K562 (cell line): ENCODE results near the gene TRAPPC2B. TPM values are rescaled to one million over a fixed set of nuclear protein-coding genes. Genes with fewer than 3 reads are reported as not detected.
A peak's percentile ranks its signal among the peaks of the same experiment; 100 is the strongest.

Source experiments
- BDP1 ChIP-seq: IDR thresholded peaks from 3 replicates; pipeline ENCODE4 v1.6.1; 2011; ENCODE audit not compliant: insufficient read length, insufficient read depth
- BMI1 ChIP-seq: fragments of 150-350 bp; IDR thresholded peaks from 2 replicates; pipeline ENCODE4 v1.6.1; 2014; ENCODE audit warnings: low read length
- CC2D1A ChIP-seq: fragments of 450-650 bp; IDR thresholded peaks from 2 replicates; pipeline ENCODE4 v1.6.1; 2017; ENCODE audit warnings: mild to moderate bottlenecking
- CREM ChIP-seq: IDR thresholded peaks from 2 replicates; pipeline ENCODE4 v1.6.1; 2014; ENCODE audit warnings: antibody characterized with exemption, low read depth
- CXXC5 ChIP-seq: fragments of 250-450 bp; sonication (Bioruptor Pico); IDR thresholded peaks from 2 replicates; pipeline ENCODE4 v1.8.0; 2022; ENCODE audit warnings: inconsistent platforms, mild to moderate bottlenecking, moderate library complexity
- DMBX1 ChIP-seq: fragments of 250-450 bp; sonication (Bioruptor Pico); IDR thresholded peaks from 2 replicates; pipeline ENCODE4 v1.8.0; 2022; ENCODE audit warnings: inconsistent platforms, mild to moderate bottlenecking, moderate library complexity, borderline replicate concordance
- EP400 ChIP-seq: fragments of 450-650 bp; IDR thresholded peaks from 2 replicates; pipeline ENCODE4 v1.6.1; 2017; ENCODE audit warnings: antibody characterized with exemption, mild to moderate bottlenecking, moderate library complexity
- FOXA3 ChIP-seq, 2 experiments: fragments of 450-650 bp in 1 of 2; sonication (generic) in 1 of 2; formaldehyde crosslinking; IDR thresholded peaks in 1 of 2; conservative IDR thresholded peaks in 1 of 2; 2 replicates each; pipeline versions ENCODE4 v1.4.0 to v1.8.0; 2020 to 2022; ENCODE audit warnings: mild to moderate bottlenecking in 2 of 2, missing genetic modification reagents in 1 of 2
- GTF2E2 ChIP-seq: fragments of 200-800 bp; sonication (Bioruptor generic); IDR thresholded peaks from 2 replicates; pipeline ENCODE4 v1.6.1; 2016; ENCODE audit warnings: missing genetic modification characterization, missing compliant biosample characterization
- MTA3 ChIP-seq: fragments of 450-650 bp; formaldehyde crosslinking; IDR thresholded peaks from 2 replicates; pipeline ENCODE4 v1.6.1; 2017; ENCODE audit warnings: mild to moderate bottlenecking, borderline replicate concordance
- MYNN ChIP-seq, 2 experiments: sonication (generic); formaldehyde crosslinking in 1 of 2; IDR thresholded peaks; 2 replicates each; pipeline versions ENCODE4 v1.5.0 to v1.6.1; 2016 to 2020; ENCODE audit warnings: antibody characterized with exemption in 1 of 2, missing genetic modification reagents in 1 of 2
- POLR2A ChIP-seq: fragments of 450-650 bp; conservative IDR thresholded peaks from 2 replicates; pipeline ENCODE4 v1.6.1; 2016
- RBM22 ChIP-seq: fragments of 200-400 bp; formaldehyde crosslinking; IDR thresholded peaks from 2 replicates; pipeline ENCODE4 v1.6.1; 2018; ENCODE audit warnings: low read length, low read depth; ENCODE audit not compliant: poor library complexity, severe bottlenecking
- SLC30A9 ChIP-seq: fragments of 250-450 bp; sonication (Bioruptor Pico); IDR thresholded peaks from 2 replicates; pipeline ENCODE4 v1.8.0; 2022; ENCODE audit warnings: mild to moderate bottlenecking, moderate library complexity
- SNIP1 ChIP-seq: fragments of 450-650 bp; IDR thresholded peaks from 2 replicates; pipeline ENCODE4 v1.7.1; 2017; ENCODE audit warnings: low read depth, mild to moderate bottlenecking
- TAF1 ChIP-seq: IDR thresholded peaks from 2 replicates; pipeline ENCODE4 v1.6.1; 2011; ENCODE audit warnings: mild to moderate bottlenecking, low read length, moderate library complexity; ENCODE audit not compliant: insufficient read depth, control insufficient read depth, severe bottlenecking; ENCODE audit errors: extremely low read depth
- XRCC4 ChIP-seq: IDR thresholded peaks from one replicate; pipeline ENCODE4 v1.6.1; 2011; ENCODE audit not compliant: insufficient read depth, insufficient read length; ENCODE audit errors: extremely low read depth
- ZC3H8 ChIP-seq: fragments of 450-650 bp; IDR thresholded peaks from 2 replicates; pipeline ENCODE4 v1.6.1; 2017
- ZFP1 ChIP-seq: fragments of 450-650 bp; formaldehyde crosslinking; IDR thresholded peaks from 2 replicates; pipeline ENCODE4 v1.4.0; 2020; ENCODE audit warnings: mild to moderate bottlenecking, mixed read lengths
- ZNF316 ChIP-seq: fragments of 450-650 bp; IDR thresholded peaks from 2 replicates; pipeline ENCODE4 v1.6.1; 2016
- ZNF717 ChIP-seq: fragments of 250-450 bp; sonication (Bioruptor Pico); IDR thresholded peaks from 2 replicates; pipeline ENCODE4 v1.5.0; 2021
- ZNF764 ChIP-seq: fragments of 250-450 bp; sonication (Bioruptor Pico); IDR thresholded peaks from 2 replicates; pipeline ENCODE4 v1.4.0; 2020; ENCODE audit warnings: low read depth, mild to moderate bottlenecking, moderate library complexity
- ZSCAN32 ChIP-seq: fragments of 450-650 bp; formaldehyde crosslinking; IDR thresholded peaks from 2 replicates; pipeline ENCODE4 v1.4.0; 2020; ENCODE audit warnings: mild to moderate bottlenecking, moderate library complexity
- polyA plus RNA-seq, 8 experiments: library from polyadenylated mRNA; depleted of rRNA in 4 of 8; stranded (reverse) in 5 of 8; unstranded in 3 of 8; fragments of >200 nt; fragmentation: Nextera tagmentation in 2 of 8; fragmentation: Illumina TruSeq in 1 of 8; extraction: Ambion mirVana in 2 of 8; extraction: Trizol in 1 of 8; gene quantifications; 2 replicates each; pipeline versions ENCODE4 v1.2.1 to v1.2.3, GENCODE V29; 2011 to 2014; ENCODE audit warnings: inconsistent platforms in 1 of 8, missing spikeins in 1 of 8
- total RNA-seq, 7 experiments: library from RNA; depleted of rRNA in 6 of 7; stranded (reverse); fragments of >200 nt in 6 of 7; fragmentation: Illumina TruSeq in 2 of 7; extraction: Trizol in 2 of 7; gene quantifications; 2 replicates each; pipeline versions ENCODE4 v1.2.1 to v1.2.3, GENCODE V29; 2011 to 2021; ENCODE audit warnings: low replicate concordance in 1 of 7
- TF ChIP-seq, protein P1 (sequence below): fragments of 450-650 bp; IDR thresholded peaks from 2 replicates; pipeline ENCODE4 v1.6.1; 2017; ENCODE audit warnings: antibody characterized with exemption, mild to moderate bottlenecking
- TF ChIP-seq, protein P2 (sequence below): fragments of 250-450 bp; sonication (Bioruptor Pico); IDR thresholded peaks from 2 replicates; pipeline ENCODE4 v1.5.0; 2021; ENCODE audit warnings: mild to moderate bottlenecking, borderline replicate concordance

The TRAPPC2B gene
- total and polyA plus RNA-seq, 9 of the 15 experiments (the other 6 are each of a cell fraction or from before 2014, with no cell fraction given), result 2.2 to 20.4 (median 4.6) TPM

DNA sequence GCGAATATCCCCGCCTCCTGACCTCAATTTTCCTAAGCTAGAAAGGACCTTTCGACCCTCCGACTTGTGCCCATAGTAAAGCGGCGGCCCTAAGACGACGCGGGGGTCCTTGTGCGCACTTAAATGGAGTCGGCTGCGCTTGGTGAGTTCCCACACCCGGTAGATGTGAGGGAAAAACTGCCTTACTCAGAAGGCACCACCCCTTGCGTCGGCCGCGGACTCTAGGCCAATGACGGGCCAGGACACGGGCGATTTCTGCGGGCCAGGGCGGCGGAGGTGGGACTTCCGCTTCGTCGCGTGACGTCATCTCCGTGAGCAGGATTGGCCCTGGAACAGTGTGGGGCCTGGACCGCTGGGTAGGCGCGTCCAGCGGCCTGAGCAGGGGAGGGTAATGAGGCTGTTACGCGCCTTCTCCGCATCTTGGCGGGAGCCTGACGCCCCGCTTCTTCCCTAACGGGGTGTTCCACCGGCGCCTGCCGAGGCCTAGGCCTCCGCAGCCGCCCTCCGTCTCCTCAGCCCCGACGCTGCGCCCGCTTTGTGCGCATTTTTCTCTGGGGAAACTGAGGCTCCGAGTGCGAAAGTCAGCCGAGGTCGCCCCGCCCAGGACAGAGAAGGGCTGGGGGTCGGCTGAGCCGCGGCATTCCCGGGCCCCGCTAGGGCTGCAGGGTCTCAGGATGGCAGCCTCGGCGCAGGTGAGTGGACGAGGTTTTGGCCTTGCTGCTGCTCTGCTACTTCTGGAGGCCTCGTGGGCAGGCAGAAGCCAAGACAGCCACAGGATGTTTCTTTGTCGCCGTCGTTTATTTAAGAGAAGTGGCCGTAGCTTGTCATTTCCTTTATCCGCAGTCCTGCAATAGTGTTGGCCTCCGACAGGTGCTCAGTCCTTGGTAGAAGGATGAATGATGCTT, 42.9 kb upstream of the TRAPPC2B start, which contains the start of gene ZNF543 (continued):
- TF ChIP-seq ZC3H8 (no peak), XRCC4 (no peak), TAF1 (peak; percentile 64), ZNF764 (CRISPR knock-in tag) (no peak), DMBX1 (CRISPR knock-in tag) (no peak), BDP1 (no peak), CC2D1A (no peak), ZFP1 (CRISPR knock-in tag) (no peak), SLC30A9 (CRISPR knock-in tag) (no peak), FOXA3 (CRISPR knock-in tag; conservative IDR thresholded peaks at IDR 0.05 in 1 of 2, IDR thresholded peaks at IDR 0.05 in 1 of 2) (no peak), EP400 (peak; percentile 68), ZNF316 (no peak), MYNN (IDR thresholded peaks at IDR 0.05) (no peak), MYNN (CRISPR knock-in tag; IDR thresholded peaks at IDR 0.05) (no peak), MTA3 (no peak), ZSCAN32 (CRISPR knock-in tag) (no peak), CREM (peak; percentile 99), POLR2A (peak; percentile 81), ZNF717 (CRISPR knock-in tag) (no peak), RBM22 (no peak), SNIP1 (no peak), GTF2E2 (tag) (no peak), BMI1 (no peak), CXXC5 (CRISPR knock-in tag) (peak; percentile 96)
- TF ChIP-seq, protein P1, sequence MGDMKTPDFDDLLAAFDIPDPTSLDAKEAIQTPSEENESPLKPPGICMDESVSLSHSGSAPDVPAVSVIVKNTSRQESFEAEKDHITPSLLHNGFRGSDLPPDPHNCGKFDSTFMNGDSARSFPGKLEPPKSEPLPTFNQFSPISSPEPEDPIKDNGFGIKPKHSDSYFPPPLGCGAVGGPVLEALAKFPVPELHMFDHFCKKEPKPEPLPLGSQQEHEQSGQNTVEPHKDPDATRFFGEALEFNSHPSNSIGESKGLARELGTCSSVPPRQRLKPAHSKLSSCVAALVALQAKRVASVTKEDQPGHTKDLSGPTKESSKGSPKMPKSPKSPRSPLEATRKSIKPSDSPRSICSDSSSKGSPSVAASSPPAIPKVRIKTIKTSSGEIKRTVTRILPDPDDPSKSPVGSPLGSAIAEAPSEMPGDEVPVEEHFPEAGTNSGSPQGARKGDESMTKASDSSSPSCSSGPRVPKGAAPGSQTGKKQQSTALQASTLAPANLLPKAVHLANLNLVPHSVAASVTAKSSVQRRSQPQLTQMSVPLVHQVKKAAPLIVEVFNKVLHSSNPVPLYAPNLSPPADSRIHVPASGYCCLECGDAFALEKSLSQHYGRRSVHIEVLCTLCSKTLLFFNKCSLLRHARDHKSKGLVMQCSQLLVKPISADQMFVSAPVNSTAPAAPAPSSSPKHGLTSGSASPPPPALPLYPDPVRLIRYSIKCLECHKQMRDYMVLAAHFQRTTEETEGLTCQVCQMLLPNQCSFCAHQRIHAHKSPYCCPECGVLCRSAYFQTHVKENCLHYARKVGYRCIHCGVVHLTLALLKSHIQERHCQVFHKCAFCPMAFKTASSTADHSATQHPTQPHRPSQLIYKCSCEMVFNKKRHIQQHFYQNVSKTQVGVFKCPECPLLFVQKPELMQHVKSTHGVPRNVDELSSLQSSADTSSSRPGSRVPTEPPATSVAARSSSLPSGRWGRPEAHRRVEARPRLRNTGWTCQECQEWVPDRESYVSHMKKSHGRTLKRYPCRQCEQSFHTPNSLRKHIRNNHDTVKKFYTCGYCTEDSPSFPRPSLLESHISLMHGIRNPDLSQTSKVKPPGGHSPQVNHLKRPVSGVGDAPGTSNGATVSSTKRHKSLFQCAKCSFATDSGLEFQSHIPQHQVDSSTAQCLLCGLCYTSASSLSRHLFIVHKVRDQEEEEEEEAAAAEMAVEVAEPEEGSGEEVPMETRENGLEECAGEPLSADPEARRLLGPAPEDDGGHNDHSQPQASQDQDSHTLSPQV, result no peak
- TF ChIP-seq, protein P2, sequence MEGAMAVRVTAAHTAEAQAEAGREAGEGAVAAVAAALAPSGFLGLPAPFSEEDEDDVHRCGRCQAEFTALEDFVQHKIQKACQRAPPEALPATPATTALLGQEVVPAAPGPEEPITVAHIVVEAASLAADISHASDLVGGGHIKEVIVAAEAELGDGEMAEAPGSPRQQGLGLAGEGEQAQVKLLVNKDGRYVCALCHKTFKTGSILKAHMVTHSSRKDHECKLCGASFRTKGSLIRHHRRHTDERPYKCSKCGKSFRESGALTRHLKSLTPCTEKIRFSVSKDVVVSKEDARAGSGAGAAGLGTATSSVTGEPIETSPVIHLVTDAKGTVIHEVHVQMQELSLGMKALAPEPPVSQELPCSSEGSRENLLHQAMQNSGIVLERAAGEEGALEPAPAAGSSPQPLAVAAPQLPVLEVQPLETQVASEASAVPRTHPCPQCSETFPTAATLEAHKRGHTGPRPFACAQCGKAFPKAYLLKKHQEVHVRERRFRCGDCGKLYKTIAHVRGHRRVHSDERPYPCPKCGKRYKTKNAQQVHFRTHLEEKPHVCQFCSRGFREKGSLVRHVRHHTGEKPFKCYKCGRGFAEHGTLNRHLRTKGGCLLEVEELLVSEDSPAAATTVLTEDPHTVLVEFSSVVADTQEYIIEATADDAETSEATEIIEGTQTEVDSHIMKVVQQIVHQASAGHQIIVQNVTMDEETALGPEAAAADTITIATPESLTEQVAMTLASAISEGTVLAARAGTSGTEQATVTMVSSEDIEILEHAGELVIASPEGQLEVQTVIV (CRISPR knock-in tag), result no peak
